ENCODE data around the gene GP1BA.
A peak's percentile ranks its signal among the peaks of the same experiment; 100 is the strongest.

GP1BA gene

GRCh38 chr17:4897785-4898184 is 34.3 kb upstream of the GP1BA start:
- H3K9me3 ChIP-seq (ENCODE audit: control extremely low read depth in 1 of 5, control insufficient read depth in 4 of 5, insufficient read depth in 2 of 5, low read depth in 1 of 5, low read length in 4 of 5): no peaks in the 10 kb centered on the region
- H3K4me3 ChIP-seq (ENCODE audit: control insufficient read depth in 1 of 7, extremely low read depth in 1 of 7, insufficient read depth in 4 of 7, low read depth in 2 of 7, low read length in 6 of 7): no peak overlapping the region
- H3K27ac ChIP-seq (ENCODE audit: insufficient read depth in 1 of 2, low read depth in 1 of 2, low read length in 2 of 2, poor library complexity in 1 of 2, severe bottlenecking in 2 of 2): no peak overlapping the region
- peaks cover 10 to 45% (median 26%) of the 10 kb centered on the region in 4 experiments for H3K36me3 ChIP-seq (ENCODE audit: control insufficient read depth in 4 of 4, insufficient read depth in 4 of 4, low read length in 3 of 4)
- H3K4me1 ChIP-seq (ENCODE audit: control extremely low read depth in 1 of 4, control insufficient read depth in 4 of 4, insufficient read depth in 4 of 4, low read length in 3 of 4): peaks cover 0 to 46% (median 35%) of the 10 kb centered on the region in 4 experiments
- POLR2A ChIA-PET: no interaction called here
- no CpG with 5 or more reads among the region's 5 CpGs for WGBS (ENCODE audit: insufficient coverage)
- CTCF ChIA-PET: interaction anchor here (1.2 to 1.7 kb wide), 2 partner anchors 8 to 22 kb away, joined by 4 to 5 read pairs; no protein-coding TSS in a partner anchor
- DNase-seq: no peak
- H3K27me3 ChIP-seq (replicated peaks in 2 of 5; ENCODE audit: control insufficient read depth in 4 of 5, insufficient read depth in 5 of 5, low read length in 4 of 5): peaks cover 0 to 42% (median 21%) of the 10 kb centered on the region in 5 experiments

GRCh38 chr17:4898351-4898750 is 33.7 kb upstream of the GP1BA start:
- no peak for DNase-seq
- Histone ChIP-seq H3K36me3 (ENCODE audit: control insufficient read depth in 4 of 4, insufficient read depth in 4 of 4, low read length in 3 of 4) (peaks cover 10 to 40% (median 25%) of the 10 kb centered on the region in 4 experiments), H3K27ac (ENCODE audit: insufficient read depth in 1 of 2, low read depth in 1 of 2, low read length in 2 of 2, poor library complexity in 1 of 2, severe bottlenecking in 2 of 2) (no peak overlapping the region), H3K4me3 (ENCODE audit: control insufficient read depth in 1 of 7, extremely low read depth in 1 of 7, insufficient read depth in 4 of 7, low read depth in 2 of 7, low read length in 6 of 7) (peak overlapping the region in 2 of 7 experiments; percentile 65 to 77), H3K9me3 (ENCODE audit: control extremely low read depth in 1 of 5, control insufficient read depth in 4 of 5, insufficient read depth in 2 of 5, low read depth in 1 of 5, low read length in 4 of 5) (no peaks in the 10 kb centered on the region), H3K4me1 (ENCODE audit: control extremely low read depth in 1 of 4, control insufficient read depth in 4 of 4, insufficient read depth in 4 of 4, low read length in 3 of 4) (peaks cover 0 to 51% (median 41%) of the 10 kb centered on the region in 4 experiments), H3K27me3 (replicated peaks in 2 of 5; ENCODE audit: control insufficient read depth in 4 of 5, insufficient read depth in 5 of 5, low read length in 4 of 5) (peaks cover 0 to 42% (median 21%) of the 10 kb centered on the region in 5 experiments)
- ChIA-PET POLR2A (no interaction called here), CTCF (interaction anchor here (1.5 to 1.7 kb wide), 2 partner anchors 9 to 18 kb away, joined by 4 to 5 read pairs; no protein-coding TSS in a partner anchor)
- WGBS (ENCODE audit: insufficient coverage): 93% methylated on average over 4 of the region's 8 CpGs

- no peak overlapping the region for H3K27ac ChIP-seq (ENCODE audit: insufficient read depth in 1 of 2, low read depth in 1 of 2, low read length in 2 of 2, poor library complexity in 1 of 2, severe bottlenecking in 2 of 2)
- no peaks in the 10 kb centered on the region for H3K9me3 ChIP-seq (ENCODE audit: control extremely low read depth in 1 of 5, control insufficient read depth in 4 of 5, insufficient read depth in 2 of 5, low read depth in 1 of 5, low read length in 4 of 5)
- H3K4me3 ChIP-seq (ENCODE audit: control insufficient read depth in 1 of 7, extremely low read depth in 1 of 7, insufficient read depth in 4 of 7, low read depth in 2 of 7, low read length in 6 of 7): peak overlapping the region; percentile 2 to 77 (median 56)
- ChIA-PET POLR2A (interaction anchor here (0.5 to 1.3 kb wide), 5 partner anchors 9 to 433 kb away, joined by 3 to 4 read pairs (median 4); partner anchors contain the start of gene SLC25A11), CTCF (interaction anchor here (0.9 to 1.9 kb wide), 6 partner anchors 9 to 163 kb away, joined by 3 to 12 read pairs (median 4); no protein-coding TSS in a partner anchor)
- peaks cover 0 to 55% (median 43%) of the 10 kb centered on the region in 4 experiments for H3K4me1 ChIP-seq (ENCODE audit: control extremely low read depth in 1 of 4, control insufficient read depth in 4 of 4, insufficient read depth in 4 of 4, low read length in 3 of 4)
- H3K27me3 ChIP-seq (replicated peaks in 2 of 5; ENCODE audit: control insufficient read depth in 4 of 5, insufficient read depth in 5 of 5, low read length in 4 of 5): peaks cover 0 to 42% (median 21%) of the 10 kb centered on the region in 5 experiments
- WGBS (ENCODE audit: insufficient coverage): 22% methylated on average over 32 of the region's 34 CpGs
- peaks cover 10 to 34% (median 22%) of the 10 kb centered on the region in 4 experiments for H3K36me3 ChIP-seq (ENCODE audit: control insufficient read depth in 4 of 4, insufficient read depth in 4 of 4, low read length in 3 of 4)
- peak in 1 of 3 donors; percentile 23 for DNase-seq
These were observed 33.1 kb upstream of the GP1BA start for GRCh38 chr17:4898927-4899326.

- DNase-seq: peak; percentile 98 to 99 (median 99)
- ChIA-PET POLR2A (interaction anchor here (0.5 to 1.3 kb wide), 6 partner anchors 9 to 432 kb away, joined by 3 to 6 read pairs (median 4); partner anchors contain the start of gene SLC25A11), CTCF (interaction anchor here (0.9 to 1.9 kb wide), 7 partner anchors 9 to 168 kb away, joined by 3 to 12 read pairs (median 3); partner anchors contain the start of gene MED11)
- H3K27ac ChIP-seq (ENCODE audit: insufficient read depth in 1 of 2, low read depth in 1 of 2, low read length in 2 of 2, poor library complexity in 1 of 2, severe bottlenecking in 2 of 2): no peak within 1 kb of the TSS
- WGBS (ENCODE audit: insufficient coverage): 7% methylated on average over 51 of the region's 60 CpGs
- H3K9me3 ChIP-seq (ENCODE audit: control extremely low read depth in 1 of 5, control insufficient read depth in 4 of 5, insufficient read depth in 2 of 5, low read depth in 1 of 5, low read length in 4 of 5): no peaks in the 10 kb centered on the region
- H3K36me3 ChIP-seq (ENCODE audit: control insufficient read depth in 4 of 4, insufficient read depth in 4 of 4, low read length in 3 of 4): peaks cover 8 to 27% (median 17%) of the 10 kb centered on the region in 4 experiments
- peaks cover 0 to 42% (median 24%) of the 10 kb centered on the region in 5 experiments for H3K27me3 ChIP-seq (replicated peaks in 2 of 5; ENCODE audit: control insufficient read depth in 4 of 5, insufficient read depth in 5 of 5, low read length in 4 of 5)
- peak within 1 kb of the TSS; percentile 11 to 77 (median 56) for H3K4me3 ChIP-seq (ENCODE audit: control insufficient read depth in 1 of 7, extremely low read depth in 1 of 7, insufficient read depth in 4 of 7, low read depth in 2 of 7, low read length in 6 of 7)
- H3K4me1 ChIP-seq (ENCODE audit: control extremely low read depth in 1 of 4, control insufficient read depth in 4 of 4, insufficient read depth in 4 of 4, low read length in 3 of 4): peaks cover 0 to 55% (median 43%) of the 10 kb centered on the region in 4 experiments
These were observed 32.5 kb upstream of the GP1BA start, which contains the start of gene C17orf107 for GRCh38 chr17:4899341-4900230. Gene C17orf107, plus strand, starts transcription at chr17:4899536. Its CDS starts 227 bp downstream, at chr17:4899763.

GRCh38 chr17:4900231-4901107 is 31.6 kb upstream of the GP1BA start:
- POLR2A ChIA-PET: interaction anchor here (0.5 kb wide), 1 partner anchor 187 kb away, joined by 6 read pairs; no protein-coding TSS in a partner anchor
- DNase-seq: peak; percentile 82 to 94 (median 91)
- Histone ChIP-seq H3K27me3 (replicated peaks in 2 of 5; ENCODE audit: control insufficient read depth in 4 of 5, insufficient read depth in 5 of 5, low read length in 4 of 5) (peaks cover 0 to 42% (median 24%) of the 10 kb centered on the region in 5 experiments), H3K27ac (ENCODE audit: insufficient read depth in 1 of 2, low read depth in 1 of 2, low read length in 2 of 2, poor library complexity in 1 of 2, severe bottlenecking in 2 of 2) (no peak overlapping the region), H3K4me3 (ENCODE audit: control insufficient read depth in 1 of 7, extremely low read depth in 1 of 7, insufficient read depth in 4 of 7, low read depth in 2 of 7, low read length in 6 of 7) (peak overlapping the region in 6 of 7 experiments; percentile 11 to 77 (median 47)), H3K9me3 (ENCODE audit: control extremely low read depth in 1 of 5, control insufficient read depth in 4 of 5, insufficient read depth in 2 of 5, low read depth in 1 of 5, low read length in 4 of 5) (no peaks in the 10 kb centered on the region), H3K4me1 (ENCODE audit: control extremely low read depth in 1 of 4, control insufficient read depth in 4 of 4, insufficient read depth in 4 of 4, low read length in 3 of 4) (peaks cover 0 to 55% (median 43%) of the 10 kb centered on the region in 4 experiments), H3K36me3 (ENCODE audit: control insufficient read depth in 4 of 4, insufficient read depth in 4 of 4, low read length in 3 of 4) (peaks cover 4 to 19% (median 11%) of the 10 kb centered on the region in 4 experiments)
- WGBS (ENCODE audit: insufficient coverage): 5% methylated on average over 59 of the region's 65 CpGs
- CTCF ChIA-PET: interaction anchor here (0.9 to 1.9 kb wide), 5 partner anchors 10 to 191 kb away, joined by 3 to 12 read pairs (median 3); partner anchors contain the start of gene MED11

- ChIA-PET POLR2A (interaction anchor here (1.0 kb wide), 1 partner anchor 87 kb away, joined by 3 read pairs; no protein-coding TSS in a partner anchor), CTCF (interaction anchor here (0.6 to 1.9 kb wide), 5 partner anchors 11 to 191 kb away, joined by 3 to 12 read pairs (median 3); no protein-coding TSS in a partner anchor)
- peaks cover 0 to 42% (median 26%) of the 10 kb centered on the region in 5 experiments for H3K27me3 ChIP-seq (replicated peaks in 2 of 5; ENCODE audit: control insufficient read depth in 4 of 5, insufficient read depth in 5 of 5, low read length in 4 of 5)
- 16% methylated on average over 34 of the region's 37 CpGs for WGBS (ENCODE audit: insufficient coverage)
- peaks cover 1 to 11% (median 7%) of the 10 kb centered on the region in 4 experiments for H3K36me3 ChIP-seq (ENCODE audit: control insufficient read depth in 4 of 4, insufficient read depth in 4 of 4, low read length in 3 of 4)
- DNase-seq: peak in 1 of 3 donors; percentile 39
- H3K27ac ChIP-seq (ENCODE audit: insufficient read depth in 1 of 2, low read depth in 1 of 2, low read length in 2 of 2, poor library complexity in 1 of 2, severe bottlenecking in 2 of 2): no peak overlapping the region
- H3K9me3 ChIP-seq (ENCODE audit: control extremely low read depth in 1 of 5, control insufficient read depth in 4 of 5, insufficient read depth in 2 of 5, low read depth in 1 of 5, low read length in 4 of 5): no peaks in the 10 kb centered on the region
- peaks cover 0 to 55% (median 43%) of the 10 kb centered on the region in 4 experiments for H3K4me1 ChIP-seq (ENCODE audit: control extremely low read depth in 1 of 4, control insufficient read depth in 4 of 4, insufficient read depth in 4 of 4, low read length in 3 of 4)
- H3K4me3 ChIP-seq (ENCODE audit: control insufficient read depth in 1 of 7, extremely low read depth in 1 of 7, insufficient read depth in 4 of 7, low read depth in 2 of 7, low read length in 6 of 7): peak overlapping the region in 4 of 7 experiments; percentile 29 to 77 (median 66)
These were observed 30.9 kb upstream of the GP1BA start for GRCh38 chr17:4901108-4901647.
